T-helper 2 cell treated with Interferon-gamma antibody and Interleukin-4, amounts not matched to agents 5 μg/mL and 100 μg/mL, for 36 hours (primary cell): ENCODE measurements around the gene PARP1.
"Not testable (repeated sequence)": the region's sequence is repeated elsewhere in the genome, so short reads cannot be mapped to it uniquely, and the experiment has no call there.

Experiments used
- DNase-seq: peaks from one replicate; pipeline ENCODE4 v3.0.0; 2021; ENCODE audit warnings: low spot score
- H3K27ac Mint-ChIP-seq: one replicate; pipeline ENCODE4 v1.8.0; 2021; ENCODE audit warnings: mild to moderate bottlenecking, mixed read lengths
- H3K27me3 Mint-ChIP-seq: one replicate; pipeline ENCODE4 v1.8.0; 2021; ENCODE audit warnings: low read depth, mixed read lengths
- H3K36me3 Mint-ChIP-seq: one replicate; pipeline ENCODE4 v1.8.0; 2021; ENCODE audit warnings: low read depth, mixed read lengths
- H3K4me1 Mint-ChIP-seq: one replicate; pipeline ENCODE4 v1.8.0; 2021; ENCODE audit warnings: low read depth, mixed read lengths
- H3K4me3 Mint-ChIP-seq: one replicate; pipeline ENCODE4 v1.8.0; 2022; ENCODE audit warnings: mild to moderate bottlenecking, moderate library complexity, mixed read lengths
- H3K9me3 Mint-ChIP-seq: one replicate; pipeline ENCODE4 v1.8.0; 2021; ENCODE audit warnings: mixed read lengths

The PARP1 gene

DNA sequence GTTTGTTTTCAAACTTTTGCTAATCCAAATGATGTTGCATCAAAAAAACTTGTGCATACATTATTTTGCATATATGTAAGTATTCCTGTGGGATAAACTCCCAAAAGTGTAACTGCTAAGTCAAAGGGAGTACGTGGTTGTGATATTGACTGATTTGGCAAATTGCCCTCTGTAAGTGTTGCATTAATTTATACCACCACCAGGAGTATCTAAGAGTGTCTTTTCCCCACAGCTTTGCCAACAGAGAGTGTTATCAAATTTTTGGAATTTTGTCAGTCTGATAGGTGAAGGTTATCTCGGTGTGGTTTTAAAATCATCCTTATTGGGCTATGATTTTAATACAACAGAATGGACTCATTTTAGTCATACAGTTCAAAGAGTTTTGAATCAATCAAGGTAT, 30.1 kb upstream of the PARP1 start:
- no peak overlapping the region for H3K4me3 Mint-ChIP-seq
- no peaks in the 10 kb centered on the region for H3K9me3 Mint-ChIP-seq
- peaks cover 31% of the 10 kb centered on the region for H3K27me3 Mint-ChIP-seq
- DNase-seq: no peak
- H3K4me1 Mint-ChIP-seq: peaks cover 2% of the 10 kb centered on the region
- no peaks in the 10 kb centered on the region for H3K36me3 Mint-ChIP-seq
- H3K27ac Mint-ChIP-seq: no peak overlapping the region

DNA sequence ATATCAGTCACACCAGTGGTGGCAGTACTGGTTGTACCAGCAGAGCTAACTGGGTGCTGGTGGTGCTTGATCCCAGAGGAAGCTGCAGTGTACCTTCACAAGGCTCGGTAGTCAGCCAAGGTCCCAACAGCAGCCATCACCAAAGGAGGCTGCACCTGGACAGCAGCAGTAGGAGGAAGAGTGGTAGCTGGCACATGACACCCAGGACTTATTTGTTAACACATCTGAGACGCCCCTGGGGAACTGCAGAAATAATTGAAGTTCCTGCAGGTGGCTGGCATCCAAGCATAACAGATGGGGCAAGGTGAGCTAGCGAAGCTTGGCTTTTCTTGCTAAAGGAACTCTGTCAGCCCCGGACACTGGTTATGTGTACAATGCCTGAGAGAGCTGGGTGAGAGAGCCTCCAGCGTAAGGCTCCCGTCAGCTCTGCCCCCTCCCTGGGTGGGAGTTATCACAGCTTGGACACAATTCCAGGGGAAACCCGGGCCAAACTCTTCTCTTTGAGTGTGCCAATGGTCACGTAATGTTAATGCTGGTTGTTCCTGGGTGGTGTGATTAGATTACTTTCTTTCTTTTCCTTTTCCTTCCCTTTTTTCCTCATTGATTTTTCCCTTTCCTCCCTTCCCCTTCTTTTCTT, 29.1 kb upstream of the PARP1 start:
- H3K9me3 Mint-ChIP-seq: no peaks in the 10 kb centered on the region
- no peak overlapping the region for H3K27ac Mint-ChIP-seq
- H3K4me3 Mint-ChIP-seq: no peak overlapping the region
- no peak for DNase-seq
- peaks cover 31% of the 10 kb centered on the region for H3K27me3 Mint-ChIP-seq
- H3K36me3 Mint-ChIP-seq: no peaks in the 10 kb centered on the region
- peaks cover 2% of the 10 kb centered on the region for H3K4me1 Mint-ChIP-seq

DNA sequence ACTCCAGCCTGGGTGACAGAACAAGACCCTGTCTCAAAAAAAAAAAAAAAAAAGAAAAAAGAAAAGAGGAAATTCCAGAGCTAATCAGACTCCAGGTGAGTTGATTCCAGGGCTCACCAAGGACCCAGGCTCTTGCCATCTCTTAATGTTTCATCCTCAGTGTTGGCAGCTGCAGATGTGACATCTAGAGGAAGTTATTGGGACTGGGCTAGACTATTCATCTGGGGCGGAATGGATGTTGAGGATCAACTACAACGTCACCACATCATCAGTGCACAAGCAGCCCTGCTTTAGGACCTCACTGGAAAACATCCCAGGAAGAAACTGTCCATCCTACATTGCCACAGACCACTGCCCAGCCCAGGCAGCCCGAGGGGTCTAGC, 28.6 kb upstream of the PARP1 start:
- no peak for DNase-seq
- peaks cover 30% of the 10 kb centered on the region for H3K27me3 Mint-ChIP-seq
- H3K4me1 Mint-ChIP-seq: peaks cover 3% of the 10 kb centered on the region
- no peaks in the 10 kb centered on the region for H3K9me3 Mint-ChIP-seq
- no peak overlapping the region for H3K27ac Mint-ChIP-seq
- no peaks in the 10 kb centered on the region for H3K36me3 Mint-ChIP-seq
- H3K4me3 Mint-ChIP-seq: no peak overlapping the region

DNA sequence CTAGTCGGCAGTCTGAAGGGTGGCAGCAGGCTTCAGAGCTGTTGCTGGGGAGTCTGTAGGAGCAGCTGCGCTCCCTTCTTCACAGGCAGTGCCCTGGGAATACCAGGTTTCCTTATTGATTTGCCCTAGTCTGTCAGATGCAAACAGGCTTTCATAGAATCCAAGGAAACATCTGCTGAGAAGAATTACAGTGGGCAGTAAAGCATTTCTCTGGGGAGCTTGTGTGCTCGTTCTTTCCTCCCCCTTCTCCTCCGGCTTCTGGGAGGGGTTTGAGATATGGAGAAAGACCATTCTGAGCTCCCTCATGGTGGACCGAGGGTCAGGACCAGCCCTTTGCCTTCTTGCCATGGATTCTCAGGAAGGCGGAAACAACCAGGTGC, 25.4 kb upstream of the PARP1 start:
- DNase-seq: no peak
- H3K9me3 Mint-ChIP-seq: no peaks in the 10 kb centered on the region
- H3K27me3 Mint-ChIP-seq: peaks cover 14% of the 10 kb centered on the region
- H3K4me3 Mint-ChIP-seq: no peak overlapping the region
- peaks cover 4% of the 10 kb centered on the region for H3K4me1 Mint-ChIP-seq
- H3K27ac Mint-ChIP-seq: no peak overlapping the region
- no peaks in the 10 kb centered on the region for H3K36me3 Mint-ChIP-seq

DNA sequence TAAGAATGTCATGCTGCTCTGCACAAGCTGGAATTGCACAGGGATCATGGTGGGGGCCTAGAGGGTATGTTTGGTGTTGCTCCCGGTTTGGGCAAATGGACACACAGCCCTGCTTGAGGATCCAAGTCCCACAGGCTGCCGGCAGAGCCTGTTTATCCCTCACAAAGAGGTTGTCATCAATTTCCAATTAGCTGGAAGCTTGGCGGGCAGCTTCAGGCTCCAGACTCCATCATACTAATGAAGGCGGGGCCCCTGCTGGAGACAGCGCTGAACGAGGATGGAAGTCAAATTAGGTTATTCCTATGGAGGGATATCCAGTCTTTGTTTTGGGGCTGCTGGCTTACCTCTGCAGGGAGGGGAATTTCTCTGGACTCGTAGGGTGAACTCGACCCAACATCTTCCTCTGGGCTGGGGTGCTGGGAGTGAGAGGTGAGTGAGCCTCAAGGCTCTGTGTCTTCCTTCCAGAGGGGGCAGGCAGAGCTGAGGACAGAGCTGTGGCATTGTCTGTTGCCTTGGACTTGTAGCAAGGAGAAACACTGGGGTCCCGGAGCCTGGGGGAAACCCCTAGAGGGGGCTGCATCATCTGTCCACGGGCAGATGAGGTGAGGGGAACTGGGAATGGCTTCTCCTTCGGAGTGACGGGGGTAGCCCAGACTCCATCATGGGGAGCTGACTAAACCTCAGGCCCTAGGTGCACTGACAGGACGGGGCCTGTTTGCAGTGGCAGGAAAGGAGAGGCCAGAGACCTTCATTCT, 24.9 kb upstream of the PARP1 start:
- Mint-ChIP-seq H3K9me3 (no peaks in the 10 kb centered on the region), H3K4me1 (peaks cover 4% of the 10 kb centered on the region), H3K27me3 (peaks cover 9% of the 10 kb centered on the region), H3K4me3 (no peak overlapping the region), H3K36me3 (no peaks in the 10 kb centered on the region), H3K27ac (no peak overlapping the region)
- DNase-seq: no peak

DNA sequence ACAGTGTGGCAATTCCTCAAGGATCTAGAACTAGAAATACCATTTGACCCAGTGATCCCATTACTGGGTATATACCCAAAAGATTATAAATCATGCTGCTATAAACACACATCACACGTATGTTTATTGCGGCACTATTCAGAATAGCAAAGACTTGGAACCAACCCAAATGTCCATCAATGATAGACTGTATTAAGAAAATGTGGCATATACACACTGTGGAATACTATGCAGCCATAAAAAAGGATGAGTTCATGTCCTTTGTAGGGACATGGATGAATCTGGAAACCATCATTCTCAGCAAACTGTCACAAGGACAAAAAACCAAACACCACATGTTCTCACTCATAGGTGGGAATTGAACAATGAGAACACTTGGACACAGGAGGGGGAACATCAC, 24.0 kb upstream of the PARP1 start:
- not testable (repeated sequence) for H3K4me3 Mint-ChIP-seq, H3K27ac Mint-ChIP-seq, H3K36me3 Mint-ChIP-seq, H3K9me3 Mint-ChIP-seq, DNase-seq, H3K4me1 Mint-ChIP-seq, H3K27me3 Mint-ChIP-seq

DNA sequence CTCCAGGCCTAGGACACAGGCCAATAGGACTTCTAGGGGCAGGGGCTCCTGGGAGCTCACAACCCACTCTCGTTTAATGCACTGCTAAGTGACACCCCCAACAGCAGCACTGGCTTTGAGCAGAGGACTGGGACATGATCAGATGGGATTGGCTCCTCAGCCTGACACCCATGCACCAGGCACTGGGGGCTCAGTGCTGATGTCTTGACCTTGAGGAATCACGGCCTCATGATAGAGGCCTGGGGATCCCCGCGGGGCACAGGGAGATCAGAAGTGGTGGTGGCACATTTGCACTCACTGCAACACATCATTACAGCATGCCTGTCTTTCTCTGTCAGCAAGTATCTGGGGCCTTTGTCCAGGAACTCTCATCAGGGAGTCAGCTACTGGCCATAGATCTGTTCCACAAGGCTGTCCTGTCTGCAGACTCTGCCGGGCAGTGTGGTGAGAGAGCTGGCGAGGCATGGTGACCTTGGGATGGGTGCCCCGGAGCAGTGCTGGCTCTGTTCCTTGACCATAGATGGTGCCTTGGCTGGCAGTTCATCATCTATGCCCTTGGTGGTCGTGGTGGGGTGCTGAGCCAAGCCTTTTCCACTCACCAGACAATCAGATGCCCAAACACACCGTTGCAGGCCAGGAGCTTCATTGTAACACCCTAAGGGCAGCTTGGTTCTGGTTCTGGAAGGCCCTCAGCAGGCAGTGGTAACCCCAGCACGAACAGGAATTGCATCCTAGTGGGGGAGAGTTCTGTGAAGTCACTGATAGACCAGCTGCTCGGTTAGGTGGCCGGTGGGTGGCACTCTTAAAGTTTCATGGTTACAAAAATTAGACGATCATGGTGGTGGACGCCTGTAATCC, 22.2 kb upstream of the PARP1 start:
- no peaks in the 10 kb centered on the region for H3K36me3 Mint-ChIP-seq
- H3K4me1 Mint-ChIP-seq: peaks cover 13% of the 10 kb centered on the region
- H3K27me3 Mint-ChIP-seq: peaks cover 3% of the 10 kb centered on the region
- H3K9me3 Mint-ChIP-seq: no peaks in the 10 kb centered on the region
- no peak overlapping the region for H3K4me3 Mint-ChIP-seq
- H3K27ac Mint-ChIP-seq: no peak overlapping the region
- DNase-seq: no peak

DNA sequence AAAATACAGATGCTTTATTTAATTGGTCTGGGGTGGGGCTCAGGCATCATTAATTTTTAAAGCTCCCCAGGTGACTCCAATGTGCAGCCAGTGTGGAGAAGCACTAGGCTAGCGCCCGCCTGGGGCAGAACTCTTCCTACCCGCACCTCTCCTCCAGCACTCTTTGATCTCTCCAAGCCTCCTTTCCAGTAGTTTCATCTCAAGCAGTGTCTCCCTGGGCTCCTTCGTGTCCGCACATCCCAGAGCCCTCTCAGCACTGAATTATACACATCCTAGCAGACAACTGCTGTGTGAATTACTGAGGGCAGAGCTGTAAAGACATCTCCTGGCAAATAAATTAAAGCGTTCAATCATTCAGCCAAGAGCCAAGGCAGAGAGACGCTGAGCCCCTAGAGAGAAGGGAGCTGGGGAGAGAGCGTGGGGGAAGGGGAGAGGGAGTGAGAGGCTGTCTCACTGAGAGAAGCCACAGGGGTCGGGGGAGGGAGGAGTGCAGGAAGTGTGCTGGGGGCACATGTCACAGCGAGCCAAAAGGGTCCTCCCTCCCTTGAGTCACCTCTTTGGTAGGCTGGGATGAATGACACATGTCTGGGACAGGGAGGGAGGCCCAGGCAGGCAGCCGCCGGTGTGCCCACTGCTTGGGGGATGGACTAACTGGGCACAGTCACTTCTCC, 21.0 kb upstream of the PARP1 start:
- no peak overlapping the region for H3K27ac Mint-ChIP-seq

DNA sequence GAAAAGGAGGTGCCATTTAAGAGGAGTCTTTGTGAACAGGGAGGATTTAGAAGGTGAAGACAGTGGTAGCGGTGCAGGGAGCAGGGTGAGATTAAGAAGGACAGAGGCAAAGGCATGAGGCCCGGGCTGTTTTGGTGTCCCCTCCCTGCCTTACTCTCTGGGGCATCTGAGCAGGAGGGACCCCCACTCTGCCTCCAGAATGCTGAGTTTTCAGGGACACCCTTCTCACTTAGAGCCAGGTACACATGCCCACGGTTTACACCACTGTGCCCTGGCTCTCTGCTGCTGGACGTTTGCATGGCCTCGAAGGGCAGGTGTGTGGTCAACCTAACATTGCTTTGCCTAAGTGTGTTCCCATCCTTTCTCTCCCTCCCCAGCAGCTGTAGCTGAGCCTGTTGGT, 20.5 kb upstream of the PARP1 start:
- H3K27me3 Mint-ChIP-seq: peaks cover 3% of the 10 kb centered on the region
- peaks cover 13% of the 10 kb centered on the region for H3K4me1 Mint-ChIP-seq
- H3K27ac Mint-ChIP-seq: peak overlapping the region; percentile 15
- H3K36me3 Mint-ChIP-seq: no peaks in the 10 kb centered on the region
- H3K4me3 Mint-ChIP-seq: no peak overlapping the region
- no peaks in the 10 kb centered on the region for H3K9me3 Mint-ChIP-seq
- DNase-seq: no peak

More for the DNA sequence above, 21.0 kb upstream of the PARP1 start:
- peaks cover 13% of the 10 kb centered on the region for H3K4me1 Mint-ChIP-seq
- H3K36me3 Mint-ChIP-seq: no peaks in the 10 kb centered on the region
- H3K4me3 Mint-ChIP-seq: no peak overlapping the region
- DNase-seq: no peak
- peaks cover 3% of the 10 kb centered on the region for H3K27me3 Mint-ChIP-seq
- no peaks in the 10 kb centered on the region for H3K9me3 Mint-ChIP-seq

DNA sequence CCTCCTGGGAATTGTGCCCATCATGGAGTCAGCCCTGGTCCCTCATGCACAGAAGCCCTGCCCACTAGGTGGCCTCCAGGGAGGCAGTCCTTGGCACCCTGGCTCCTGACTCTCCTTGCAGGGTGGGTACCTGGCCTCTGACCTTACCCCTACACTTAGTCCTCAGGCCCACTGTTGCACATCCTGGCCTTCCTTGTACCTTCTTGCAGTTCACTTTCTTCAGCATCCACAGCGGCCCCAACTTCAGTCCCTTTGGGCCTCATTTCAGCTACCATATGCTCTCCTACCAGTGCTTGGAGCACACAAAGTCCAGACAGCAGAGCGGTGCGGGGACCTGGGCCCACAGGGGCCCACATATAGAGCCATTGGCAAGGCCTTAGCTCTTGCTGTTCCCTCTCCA, 19.2 kb upstream of the PARP1 start:
- Mint-ChIP-seq H3K4me1 (peaks cover 13% of the 10 kb centered on the region), H3K36me3 (no peaks in the 10 kb centered on the region), H3K4me3 (peak overlapping the region; percentile 48), H3K27ac (no peak overlapping the region), H3K9me3 (no peaks in the 10 kb centered on the region), H3K27me3 (peaks cover 3% of the 10 kb centered on the region)
- DNase-seq: no peak

DNA sequence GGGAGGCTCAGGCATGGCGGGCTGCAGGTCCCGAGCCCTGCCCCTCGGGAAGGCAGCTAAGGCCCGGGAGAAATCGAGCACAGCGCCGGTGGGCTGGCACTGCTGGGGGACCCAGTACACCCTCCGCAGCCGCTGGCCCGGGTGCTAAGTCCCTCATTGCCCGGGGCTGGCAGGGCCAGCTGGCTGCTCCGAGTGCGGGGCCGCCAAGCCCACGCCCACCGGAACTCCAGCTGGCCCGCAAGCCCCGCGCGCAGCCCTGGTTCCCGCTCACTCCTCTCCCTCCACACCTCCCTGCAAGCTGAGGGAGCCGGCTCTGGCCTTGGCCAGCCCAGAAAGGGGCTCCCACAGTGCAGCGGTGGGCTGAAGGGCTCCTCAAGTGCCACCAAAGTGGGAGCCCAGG, 18.5 kb upstream of the PARP1 start:
- not testable (repeated sequence) for DNase-seq
- H3K4me1 Mint-ChIP-seq: peaks cover 10% of the 10 kb centered on the region

DNA sequence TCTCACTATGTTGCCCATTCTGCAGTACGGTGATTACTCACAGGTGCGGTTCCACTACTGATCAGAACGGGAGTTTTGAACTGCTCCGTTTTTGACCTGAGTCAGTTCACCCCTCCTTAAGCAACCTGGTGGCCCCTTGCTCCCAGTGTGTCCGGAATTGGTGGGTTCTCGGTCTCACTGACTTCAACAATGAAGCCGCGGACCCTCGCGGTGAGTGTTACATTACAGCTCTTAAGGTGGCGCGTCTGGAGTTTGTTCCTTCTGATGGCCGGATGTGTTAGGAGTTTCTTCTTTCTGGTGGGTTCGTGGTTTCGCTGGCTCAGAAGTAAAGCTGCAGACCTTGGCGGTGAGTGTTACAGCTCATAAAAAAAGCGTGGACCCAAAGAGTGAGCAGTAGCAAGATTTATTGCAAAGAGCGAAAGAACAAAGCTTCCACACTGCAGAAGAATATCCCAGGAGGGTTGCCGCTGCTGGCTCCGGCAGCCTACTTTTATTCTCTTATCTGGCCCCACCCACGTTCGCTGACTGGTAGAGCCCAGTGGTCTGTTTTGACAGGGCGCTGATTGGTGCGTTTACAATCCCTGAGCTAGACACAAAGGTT, 17.6 kb upstream of the PARP1 start:
- Mint-ChIP-seq H3K9me3 (no peaks in the 10 kb centered on the region), H3K4me3 (peak overlapping the region; percentile 85), H3K27me3 (peaks cover 7% of the 10 kb centered on the region), H3K27ac (peak overlapping the region; percentile 83), H3K36me3 (no peaks in the 10 kb centered on the region), H3K4me1 (peaks cover 10% of the 10 kb centered on the region)
- DNase-seq: no peak

More for the DNA sequence above, 18.5 kb upstream of the PARP1 start:
- not testable (repeated sequence) for H3K4me3 Mint-ChIP-seq, H3K36me3 Mint-ChIP-seq, H3K27me3 Mint-ChIP-seq, H3K27ac Mint-ChIP-seq, H3K9me3 Mint-ChIP-seq

DNA sequence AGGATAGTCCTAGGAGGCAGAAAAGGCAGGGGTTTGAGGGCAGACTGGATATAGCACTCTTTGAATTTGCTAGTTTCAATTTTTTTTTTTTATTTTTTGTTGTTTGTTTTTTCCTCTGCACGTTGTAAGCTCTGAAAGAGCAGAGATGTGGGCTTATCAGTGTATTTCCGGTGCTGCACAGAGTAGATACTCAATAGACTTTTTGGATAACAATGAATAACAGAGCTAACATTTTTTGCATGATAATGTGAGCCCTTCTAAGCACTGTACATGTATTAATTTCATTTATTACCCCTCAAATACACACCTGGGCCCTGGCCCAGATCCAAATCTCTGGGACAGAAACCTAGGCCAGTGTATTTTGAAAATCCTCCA, 17.1 kb upstream of the PARP1 start:
- DNase-seq: no peak
- Mint-ChIP-seq H3K4me3 (no peak overlapping the region), H3K27ac (no peak overlapping the region), H3K36me3 (no peaks in the 10 kb centered on the region), H3K9me3 (no peaks in the 10 kb centered on the region), H3K4me1 (peaks cover 10% of the 10 kb centered on the region), H3K27me3 (peaks cover 6% of the 10 kb centered on the region)
